ENCODE data around the gene TMC8. TPM values are rescaled to one million over a fixed set of nuclear protein-coding genes. Genes with fewer than 3 reads are reported as not detected.
A peak's percentile ranks its signal among the peaks of the same experiment; 100 is the strongest.

Gene TMC8
- total RNA-seq, 6 donors from 2014 or later = 10.8 to 65.0 (median 33.8) TPM

- WGBS, 2 donors = 64% methylated on average over 11 of the region's 12 CpGs; no CpG with 5 or more reads in 1 of the 2 donors
- no peak for DNase-seq
- ATAC-seq (ENCODE audit: low FRiP score in 2 of 2) = no peak
- TF ChIP-seq EP300 (IDR thresholded peaks at IDR 0.05) (no peak), CTCF (IDR thresholded peaks at IDR 0.05) (no peak), POLR2A (IDR thresholded peaks at IDR 0.05) (no peak), POLR2AphosphoS5 (IDR thresholded peaks at IDR 0.05) (no peak)
- no peaks in the 10 kb centered on the region for H3K27me3 ChIP-seq
- H3K4me3 ChIP-seq = no peak overlapping the region
- peak overlapping the region in 3 of 4 donors; percentile 60 to 88 (median 88) for H3K27ac ChIP-seq
- peaks cover 37 to 70% (median 59%) of the 10 kb centered on the region in 4 donors for H3K4me1 ChIP-seq
- H3K9me3 ChIP-seq = no peaks in the 10 kb centered on the region
- H3K36me3 ChIP-seq = peaks cover 17 to 61% (median 56%) of the 10 kb centered on the region in 4 donors
Measured at GRCh38 chr17:78124836-78125137, 5.8 kb upstream of the TMC8 start.

- peaks cover 42 to 75% (median 64%) of the 10 kb centered on the region in 4 donors for H3K4me1 ChIP-seq
- WGBS, 2 donors = 74 to 87% methylated on average over 3 to 30 of the region's 39 CpGs
Measured at GRCh38 chr17:78125138-78125913, 5.2 kb upstream of the TMC8 start.

GRCh38 chr17:78125976-78126894 is 4.3 kb upstream of the TMC8 start:
- Histone ChIP-seq H3K27ac (peak overlapping the region; percentile 88 to 96 (median 90)), H3K27me3 (no peaks in the 10 kb centered on the region), H3K36me3 (peaks cover 17 to 49% (median 45%) of the 10 kb centered on the region in 4 donors), H3K4me3 (peak overlapping the region in 2 of 4 donors; percentile 78 to 85), H3K4me1 (peaks cover 47 to 84% (median 71%) of the 10 kb centered on the region in 4 donors), H3K9me3 (no peaks in the 10 kb centered on the region)
- DNase-seq (peak in 1 of 2 donors; percentile 78), ATAC-seq (ENCODE audit: low FRiP score in 2 of 2) (no peak)
- TF ChIP-seq POLR2AphosphoS5 (IDR thresholded peaks at IDR 0.05) (no peak), EP300 (IDR thresholded peaks at IDR 0.05) (no peak), POLR2A (IDR thresholded peaks at IDR 0.05) (no peak), CTCF (IDR thresholded peaks at IDR 0.05) (no peak)
- 65 to 86% methylated on average over 14 to 17 of the region's 25 CpGs for WGBS, 2 donors

More at GRCh38 chr17:78125138-78125913, 5.2 kb upstream of the TMC8 start:
- no peaks in the 10 kb centered on the region for H3K27me3 ChIP-seq
- H3K4me3 ChIP-seq = peak overlapping the region in 1 of 4 donors; percentile 5
- peaks cover 17 to 59% (median 54%) of the 10 kb centered on the region in 4 donors for H3K36me3 ChIP-seq
- ATAC-seq (ENCODE audit: low FRiP score in 2 of 2) (no peak), DNase-seq (peak in 1 of 2 donors; percentile 73)
- H3K9me3 ChIP-seq = no peaks in the 10 kb centered on the region
- no peak for TF ChIP-seq CTCF (IDR thresholded peaks at IDR 0.05)
- TF ChIP-seq EP300 (IDR thresholded peaks at IDR 0.05) = no peak
- TF ChIP-seq POLR2AphosphoS5 (IDR thresholded peaks at IDR 0.05) = no peak
- no peak for TF ChIP-seq POLR2A (IDR thresholded peaks at IDR 0.05)
- H3K27ac ChIP-seq = peak overlapping the region; percentile 88 to 96 (median 90)

GRCh38 chr17:78126895-78127238 is 3.7 kb upstream of the TMC8 start:
- peaks cover 53 to 84% (median 74%) of the 10 kb centered on the region in 4 donors for H3K4me1 ChIP-seq
- DNase-seq = no peak
- no peaks in the 10 kb centered on the region for H3K9me3 ChIP-seq
- peak overlapping the region in 3 of 4 donors; percentile 78 to 85 (median 81) for H3K4me3 ChIP-seq
- H3K27ac ChIP-seq = peak overlapping the region; percentile 88 to 96 (median 90)
- peaks cover 17 to 43% (median 39%) of the 10 kb centered on the region in 4 donors for H3K36me3 ChIP-seq
- no peaks in the 10 kb centered on the region for H3K27me3 ChIP-seq
- TF ChIP-seq CTCF (IDR thresholded peaks at IDR 0.05) = no peak
- 34% methylated on average over 5 of the region's 6 CpGs; no CpG with 5 or more reads in 1 of the 2 donors for WGBS, 2 donors
- no peak for ATAC-seq (ENCODE audit: low FRiP score in 2 of 2)

Measured in upper lobe of left lung (tissue), 6 donors.